HPDE6-E6E7 (cell line): ENCODE data around the gene NOP9.

ENCODE experiments used
- DNase-seq: peaks from one replicate; pipeline ENCODE4 v3.0.0; 2011; ENCODE audit warnings: missing footprints; ENCODE audit errors: extremely low spot score

Gene NOP9

DNA sequence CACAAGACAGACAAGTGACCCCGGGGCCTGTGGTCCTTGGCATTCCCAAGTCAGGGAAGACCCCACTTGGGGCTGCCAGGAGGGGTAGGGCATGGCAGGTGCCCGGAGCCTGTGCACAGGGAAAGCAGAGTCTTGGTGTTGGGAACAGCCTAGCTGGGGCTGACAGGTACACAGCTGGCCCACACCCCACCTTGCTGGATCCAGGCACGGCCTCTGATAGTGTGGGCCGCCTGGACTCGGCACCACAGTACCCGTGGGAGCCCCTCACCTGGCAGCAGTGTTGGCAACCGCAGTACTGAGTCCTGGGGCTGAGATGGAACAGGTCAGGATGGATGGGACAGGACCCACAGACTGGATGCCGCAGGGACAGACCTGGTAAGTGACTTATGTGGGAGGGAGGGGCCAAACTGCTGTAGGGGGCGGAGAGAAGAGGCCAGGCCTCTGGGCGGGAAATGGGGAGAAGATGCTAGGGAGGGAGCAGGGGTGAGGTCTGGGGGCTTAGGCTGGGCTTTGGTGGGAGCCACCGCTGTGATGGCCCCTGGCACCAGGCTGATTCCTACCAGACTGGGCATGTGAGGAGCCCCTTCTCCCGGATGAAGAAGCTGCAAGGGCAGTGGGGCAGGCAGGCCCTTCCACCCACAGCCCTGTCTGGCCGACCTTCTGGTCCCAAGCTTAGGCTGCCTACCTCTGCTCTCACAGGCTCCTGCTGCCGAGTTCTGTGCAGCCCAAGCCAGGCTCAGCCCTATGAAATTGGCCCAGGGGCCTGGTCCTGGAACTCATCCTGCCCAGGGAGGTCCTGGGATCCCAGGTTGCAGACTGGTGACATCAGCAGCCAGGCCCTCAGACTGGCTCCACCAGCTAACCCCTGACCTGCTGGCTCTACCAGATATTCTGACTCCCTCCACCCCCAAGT lies 36.6 kb upstream of the NOP9 start, which contains the start of gene TGM1:
Gene TGM1 (minus strand): TSS at position 357 of the 913 bp plus-strand sequence. CDS start 825 bp downstream, outside the sequence.
- no peak for DNase-seq

DNA sequence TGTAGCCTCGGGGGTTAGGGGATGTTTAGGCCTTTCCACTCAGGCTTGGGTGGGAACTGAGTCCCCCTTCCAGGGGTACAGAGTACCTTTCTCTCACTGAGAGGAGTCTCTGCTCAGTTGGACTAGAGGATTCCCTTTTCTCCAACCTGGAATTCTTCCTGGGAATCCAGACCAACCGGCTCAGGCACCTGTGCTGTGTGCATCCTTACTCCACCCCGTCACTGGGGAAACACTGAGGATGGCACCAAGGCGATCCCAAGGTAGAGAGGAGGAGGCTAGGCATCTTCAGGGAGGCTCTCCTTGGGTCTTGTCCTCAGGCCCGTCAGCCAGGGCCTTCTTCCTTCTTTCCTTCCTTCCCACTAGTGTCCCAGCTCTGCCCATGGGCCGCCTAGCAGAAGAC lies 35.8 kb upstream of the NOP9 start:
- DNase-seq = peak; percentile 41

DNA sequence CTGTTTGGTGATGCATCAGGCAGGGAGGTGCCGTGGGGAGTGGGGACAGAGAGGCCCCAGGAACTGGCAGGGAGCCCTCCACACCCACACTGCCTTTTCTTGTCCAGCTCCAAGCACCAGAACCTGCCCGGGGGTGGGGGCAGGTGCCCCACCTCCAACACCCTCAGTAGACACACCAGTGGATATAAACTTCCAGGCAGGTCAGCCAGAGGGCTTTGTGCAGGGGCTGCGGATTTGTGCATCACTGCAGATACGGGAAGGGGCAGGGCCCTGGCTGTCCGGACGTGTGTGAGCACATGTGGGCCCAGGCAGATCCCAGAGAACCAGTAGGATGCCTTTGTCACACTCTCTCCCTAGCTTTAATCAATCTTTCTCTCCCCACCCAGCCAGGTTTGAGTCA lies 35.4 kb upstream of the NOP9 start:
- peak; percentile 56 for DNase-seq

DNA sequence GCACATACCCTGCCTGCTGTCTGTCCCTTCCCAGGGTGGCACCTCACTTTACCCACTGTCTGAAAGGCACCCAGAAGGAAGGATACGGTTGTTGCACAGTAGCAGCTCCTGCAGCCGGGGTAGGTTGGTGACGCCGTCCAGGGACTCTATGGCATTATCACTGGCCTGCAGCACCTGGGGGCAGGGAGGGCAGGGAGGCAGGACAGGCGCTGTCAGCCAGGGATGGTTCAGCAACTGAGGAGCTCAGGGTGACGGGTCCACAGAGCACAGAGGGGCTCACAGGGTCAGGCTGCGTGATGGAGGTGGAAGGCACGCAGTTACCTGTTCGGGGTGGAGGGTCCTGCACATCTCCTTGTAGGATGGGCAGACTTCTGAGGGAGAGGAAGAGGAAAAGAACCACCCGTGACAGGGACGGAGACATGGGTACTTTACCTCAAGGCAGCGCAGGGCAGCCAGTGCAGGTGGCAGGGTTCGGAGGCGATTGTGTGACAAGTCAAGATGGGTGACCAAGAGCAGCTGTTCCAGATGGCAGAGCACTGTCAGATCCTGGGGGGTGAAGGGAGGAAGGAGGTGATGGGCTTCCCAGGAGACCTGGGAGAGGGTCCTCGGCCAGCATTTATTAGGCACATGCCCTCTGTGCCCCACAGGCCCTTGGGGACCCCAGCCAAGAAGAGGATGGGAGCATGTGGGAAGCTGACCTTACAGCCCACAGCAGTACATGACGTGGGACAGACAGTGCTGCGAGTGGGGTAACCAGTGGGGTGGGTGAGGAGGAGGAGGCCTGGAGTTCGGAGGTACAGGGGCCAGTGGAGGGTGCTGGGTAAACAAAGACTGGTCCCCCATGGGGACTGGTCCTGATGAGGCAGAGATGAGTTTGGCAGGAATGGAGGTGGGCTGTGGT lies 33.1 kb upstream of the NOP9 start:
- DNase-seq = no peak

DNA sequence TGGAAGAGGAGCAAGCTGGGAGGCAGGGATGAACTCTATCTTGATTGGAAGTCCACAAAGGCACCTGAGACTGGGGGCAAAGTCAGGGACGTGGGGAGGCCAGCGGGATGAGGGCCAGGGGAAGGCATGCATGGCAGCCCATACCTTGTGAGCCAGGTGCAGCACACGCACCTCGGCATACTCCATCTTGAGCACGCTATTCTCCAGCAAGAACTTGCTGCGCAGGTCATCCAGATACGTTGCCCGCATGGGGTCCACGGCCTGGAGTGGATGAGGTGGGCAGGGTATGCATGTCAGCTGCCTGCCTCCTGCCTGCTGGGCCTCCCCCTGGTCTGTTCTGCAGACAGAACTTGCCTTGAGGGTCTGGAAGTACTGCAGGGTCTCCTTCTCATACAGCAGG lies 32.1 kb upstream of the NOP9 start:
- DNase-seq = no peak

DNA sequence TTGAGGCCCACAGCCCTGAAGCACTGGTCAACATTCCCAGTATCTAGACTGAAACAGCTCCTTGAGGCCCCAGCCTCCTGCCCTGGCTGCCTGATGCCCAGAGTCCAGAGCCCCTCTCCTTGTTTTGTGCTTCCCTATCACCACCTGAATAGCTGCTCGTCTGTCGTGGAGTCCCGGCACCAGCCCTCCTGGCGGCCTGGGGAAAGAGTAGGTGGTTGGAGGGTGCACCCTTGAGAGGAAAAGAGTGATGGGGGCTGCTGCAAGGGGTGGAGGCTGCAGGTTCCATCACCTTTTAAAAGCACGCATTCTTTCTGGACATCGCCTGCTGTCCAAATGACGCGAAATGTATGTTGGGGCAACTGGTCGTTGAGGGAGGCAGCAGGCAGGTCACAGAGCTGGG lies 31.4 kb upstream of the NOP9 start:
- DNase-seq = no peak

DNA sequence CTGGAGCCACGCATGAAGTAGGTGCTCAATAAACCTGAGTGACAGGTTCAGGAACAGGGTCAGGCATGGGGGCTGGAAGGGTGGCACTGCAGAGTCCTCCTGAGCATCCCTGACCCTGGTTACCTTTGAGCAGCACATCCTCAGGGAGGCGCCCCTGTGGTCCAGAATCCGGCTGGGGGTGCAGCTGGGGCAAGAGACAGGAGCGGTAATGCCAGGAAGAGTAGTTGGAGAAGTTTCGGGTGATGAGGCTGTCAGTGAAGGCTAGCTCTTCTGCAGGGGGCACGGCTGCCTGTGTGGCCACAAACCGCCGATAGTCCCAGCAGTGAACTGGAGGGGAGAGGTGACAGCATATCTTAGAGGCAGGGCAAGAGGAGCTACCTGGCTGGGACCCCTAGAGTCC lies 30.3 kb upstream of the NOP9 start:
- DNase-seq = no peak

DNA sequence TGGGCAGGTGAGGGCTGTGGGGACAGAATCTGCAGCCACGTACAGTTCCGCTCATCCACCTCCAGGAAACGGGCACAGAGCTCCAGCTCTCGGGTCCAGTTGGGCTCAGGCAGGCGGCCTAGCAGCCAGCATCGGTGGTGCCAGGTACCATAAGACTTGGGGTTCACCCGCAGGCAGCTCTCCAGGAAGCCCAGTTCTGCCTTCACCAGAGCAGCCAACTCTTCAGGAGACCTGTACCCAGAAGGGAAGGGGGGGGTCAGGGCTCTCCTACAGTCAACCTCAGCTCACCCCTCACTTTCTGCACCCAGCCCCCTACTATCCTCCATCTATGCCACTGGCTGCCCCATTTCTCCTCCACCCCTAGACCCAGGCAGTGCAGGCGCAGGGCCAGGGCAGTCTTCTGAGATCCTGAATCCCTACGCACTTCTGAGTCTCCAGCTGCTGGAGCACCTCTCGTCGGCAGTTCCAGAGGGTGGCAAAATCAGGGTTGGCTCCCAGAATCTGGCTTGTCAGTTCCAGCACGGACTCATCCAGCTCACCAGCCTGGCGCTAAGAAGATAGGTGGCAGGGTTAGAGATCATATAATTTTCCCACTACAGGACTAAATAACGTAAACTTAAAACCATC lies 29.6 kb upstream of the NOP9 start:
- DNase-seq = no peak

DNA sequence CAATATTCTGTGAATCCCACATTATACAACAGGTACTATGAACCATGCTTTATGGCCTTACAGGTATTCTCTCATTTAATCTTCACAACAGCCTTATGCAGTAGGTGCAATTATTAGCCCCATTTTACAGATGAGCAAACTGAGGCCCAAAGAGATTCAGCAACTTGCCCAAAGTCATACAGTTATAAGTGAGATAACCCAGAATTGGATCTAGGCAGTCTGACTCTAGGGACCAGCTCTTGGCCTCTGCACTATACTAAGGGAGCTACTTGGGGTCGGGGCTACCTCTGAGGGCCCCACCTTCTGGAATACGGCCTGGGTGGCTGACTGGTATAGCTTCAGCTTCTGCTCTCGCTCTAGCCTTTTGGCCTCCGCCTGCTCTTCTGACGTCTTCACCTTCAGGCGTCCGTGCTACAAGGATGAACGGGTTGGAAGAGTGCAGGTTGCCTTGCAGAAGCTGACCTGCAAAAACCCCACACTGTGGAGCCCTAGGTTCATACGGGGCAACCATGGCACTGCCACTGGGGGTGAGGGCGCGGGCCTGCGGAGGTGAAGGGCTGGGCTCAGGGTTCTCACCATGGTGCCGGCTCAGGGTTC lies 29.0 kb upstream of the NOP9 start:
- no peak for DNase-seq

DNA sequence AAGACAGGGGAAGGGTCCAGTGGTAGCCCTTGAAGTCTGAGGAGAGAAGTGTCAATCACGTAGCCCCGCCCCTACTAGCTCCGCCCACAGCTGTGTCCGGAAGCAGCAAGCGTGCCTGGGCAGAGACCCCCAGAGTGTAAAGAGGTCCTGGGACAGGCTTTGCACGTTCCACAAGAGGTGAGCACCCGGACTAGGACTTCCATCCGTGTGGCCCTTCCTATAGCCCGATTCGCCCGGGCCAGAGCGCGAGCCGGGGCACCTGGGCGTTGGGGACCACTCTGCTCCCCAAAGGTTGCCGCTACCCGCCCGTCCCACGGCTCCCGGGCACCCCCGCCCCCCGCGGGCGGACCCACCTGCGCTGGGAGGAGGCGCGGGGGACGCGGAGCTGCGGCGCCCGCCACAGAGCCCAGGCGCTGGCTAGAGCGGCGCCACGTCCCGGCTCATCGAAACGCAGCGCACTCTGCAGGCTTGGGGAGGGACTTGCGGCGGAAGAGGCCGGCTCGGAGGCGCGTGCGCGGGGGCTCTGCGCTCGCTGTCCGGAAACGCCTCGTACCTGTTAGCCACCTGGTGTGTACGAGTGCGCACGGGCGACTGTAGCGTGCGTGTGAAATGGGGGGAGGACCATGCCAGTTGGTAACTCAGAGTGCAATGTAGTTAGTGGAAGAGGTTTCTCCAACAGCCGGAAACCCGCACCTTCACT lies 28.4 kb upstream of the NOP9 start, which contains the start of gene RABGGTA:
Gene RABGGTA (minus strand): TSS at position 464 of the 700 bp plus-strand sequence. CDS start 482 bp downstream, outside the sequence.
- peak; percentile 93 for DNase-seq

DNA sequence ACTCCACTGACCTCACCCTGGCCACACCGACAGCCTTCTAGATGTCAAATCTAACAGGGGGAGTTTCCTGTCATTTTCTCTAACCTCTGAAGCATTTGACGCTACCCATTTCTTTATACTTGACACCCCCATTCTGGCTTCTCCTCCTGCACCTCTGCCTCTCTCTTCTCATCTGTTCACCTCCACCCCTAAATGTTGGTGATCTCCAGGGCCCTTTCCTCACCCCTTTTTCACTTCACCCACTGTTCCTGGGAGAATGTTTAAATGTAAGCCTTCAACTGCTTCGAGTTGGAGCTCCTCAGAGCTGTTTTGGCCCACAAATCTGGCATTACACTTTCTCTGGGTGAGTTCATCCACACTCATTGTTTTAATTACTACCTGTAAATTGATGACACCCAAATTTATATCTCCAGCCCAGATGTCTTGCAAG lies 27.8 kb upstream of the NOP9 start:
- no peak for DNase-seq

DNA sequence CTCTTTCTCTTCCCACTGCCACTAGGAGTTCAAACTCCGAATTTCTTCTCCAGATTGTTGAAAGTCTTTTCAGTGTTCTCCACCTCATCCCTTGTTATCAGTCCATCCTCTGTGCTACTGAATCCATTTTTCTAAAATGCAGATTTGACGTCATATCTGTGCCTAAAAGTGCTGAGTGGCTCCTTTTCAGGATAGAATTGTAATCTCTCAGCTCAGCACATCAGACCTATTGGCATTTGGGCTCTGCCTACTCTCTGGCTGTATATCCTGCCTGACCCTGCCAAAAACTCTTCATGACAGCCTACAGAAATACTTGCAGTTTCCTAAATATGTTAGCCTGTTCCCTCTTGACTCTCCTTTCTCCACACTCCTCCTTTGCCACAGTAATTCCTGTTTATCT lies 27.2 kb upstream of the NOP9 start:
- DNase-seq = no peak

DNA sequence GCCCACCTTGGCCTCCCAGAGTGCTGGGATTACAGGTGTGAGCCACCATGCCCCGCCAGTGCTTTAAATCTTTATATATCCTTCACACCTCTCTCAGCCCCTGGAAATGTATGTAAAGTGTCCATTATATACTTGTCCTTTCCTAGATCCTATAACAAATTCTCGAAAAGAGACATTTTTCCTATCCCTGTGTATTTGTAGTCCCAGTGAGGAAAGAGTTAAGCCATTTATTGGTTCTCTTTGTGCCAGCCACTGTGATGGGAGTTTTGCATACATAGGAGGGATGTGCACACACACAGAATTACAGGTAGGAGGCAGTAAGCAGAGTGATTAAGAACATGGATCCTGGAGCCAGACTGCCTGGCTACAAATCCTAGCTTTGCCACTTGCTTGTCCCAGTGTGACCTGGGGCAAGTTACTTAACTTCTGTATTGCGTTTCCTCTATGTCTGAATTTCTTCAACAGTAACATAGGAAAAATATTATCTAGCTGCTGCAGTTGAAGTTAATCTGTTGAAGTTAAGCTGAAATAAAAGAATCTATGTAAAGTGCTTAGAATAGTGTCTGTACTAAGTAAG lies 26.1 kb upstream of the NOP9 start:
- no peak for DNase-seq

DNA sequence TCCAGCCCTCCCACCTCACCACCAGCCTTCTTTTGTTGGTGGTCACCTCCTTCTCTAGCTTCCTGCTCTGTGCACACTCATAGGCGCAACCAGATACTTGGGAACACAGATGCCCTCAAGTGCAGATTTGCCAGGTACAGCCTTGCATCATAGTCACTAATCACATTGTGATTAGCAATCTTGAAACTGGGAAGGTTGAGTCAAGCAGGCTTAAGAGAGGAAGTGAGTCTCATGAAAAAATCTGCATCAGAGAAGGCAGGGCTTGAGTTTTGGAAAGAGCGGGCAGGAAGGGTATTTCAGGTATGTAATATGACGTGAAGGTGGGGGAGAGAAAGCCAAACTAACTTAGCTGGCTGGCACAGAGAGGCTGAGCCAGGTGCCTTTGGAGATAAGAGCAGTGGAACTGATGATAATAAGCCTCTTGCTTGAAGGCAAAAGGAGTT lies 25.5 kb upstream of the NOP9 start:
- peak; percentile 83 for DNase-seq

DNA sequence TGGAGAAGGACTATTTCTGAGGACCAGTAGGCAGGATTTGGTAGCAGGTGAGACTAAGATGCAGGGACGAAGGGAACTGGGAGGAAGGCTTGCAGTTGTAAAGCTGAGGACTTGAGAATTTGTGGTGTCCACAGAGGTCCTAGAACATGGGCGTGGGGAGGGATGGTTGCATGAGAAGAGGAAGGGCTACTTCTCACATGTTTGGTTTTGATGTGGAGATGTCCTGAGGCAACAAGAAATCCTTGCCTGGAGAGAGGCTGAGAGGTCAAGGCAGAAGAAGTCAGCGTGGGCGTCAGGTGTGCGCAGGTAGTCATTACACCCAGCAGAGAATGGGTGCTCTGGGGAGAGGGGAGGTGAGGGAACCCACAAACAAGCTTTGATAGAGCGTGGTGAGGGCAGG lies 22.6 kb upstream of the NOP9 start:
- no peak for DNase-seq

DNA sequence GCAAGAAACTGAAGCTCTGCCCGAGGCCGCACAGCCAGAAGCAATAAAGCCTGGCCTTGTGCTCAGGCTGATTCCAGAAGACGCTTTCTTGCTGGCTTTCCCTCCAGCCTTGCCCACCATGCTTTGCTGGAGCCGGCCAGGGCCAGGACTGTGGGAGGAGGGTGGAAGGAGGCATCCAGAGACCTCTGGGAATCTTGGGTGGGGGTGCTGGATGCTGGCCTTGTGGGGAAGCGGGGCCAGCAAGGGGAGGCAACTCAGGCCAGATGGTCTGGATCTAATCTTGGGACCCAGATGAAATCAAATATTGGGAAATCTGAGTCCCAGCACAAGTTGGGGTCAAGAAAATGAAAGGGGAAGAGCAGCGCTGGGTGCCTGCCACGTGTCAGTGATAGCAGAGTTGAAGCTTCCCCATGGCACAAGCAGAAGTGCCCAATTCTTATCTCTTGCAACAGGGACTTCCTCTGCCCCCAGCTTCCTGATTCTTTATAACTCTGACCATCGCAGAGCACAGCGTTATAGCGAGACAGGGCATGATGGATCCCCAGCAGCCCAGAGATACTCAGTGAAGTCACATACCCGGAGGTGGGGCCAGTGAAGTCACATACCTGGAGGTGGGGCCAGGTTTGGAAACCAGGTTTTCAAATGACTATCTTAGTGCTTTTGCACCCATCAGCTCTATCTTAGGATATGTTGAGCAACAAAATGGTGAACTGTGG lies 21.9 kb upstream of the NOP9 start:
- DNase-seq = no peak

DNA sequence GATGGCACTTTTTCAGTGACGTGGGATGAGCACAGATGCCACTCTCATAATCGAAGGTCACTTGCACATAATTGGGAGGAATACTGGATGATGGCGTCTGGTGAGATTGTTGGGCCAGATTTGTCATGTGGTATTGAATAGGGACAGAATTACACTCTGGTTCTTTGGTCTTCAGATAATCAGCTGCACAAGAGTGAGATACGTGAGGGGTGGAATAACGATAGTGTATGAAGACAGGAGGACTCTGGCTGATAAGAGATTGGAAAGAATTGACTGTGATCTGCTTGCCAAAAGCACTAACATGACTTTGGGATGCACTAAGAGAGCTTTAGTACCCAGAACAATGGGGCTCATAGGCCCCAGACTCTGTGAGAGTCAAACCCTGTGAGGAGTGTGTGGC lies 21.2 kb upstream of the NOP9 start:
- no peak for DNase-seq

DNA sequence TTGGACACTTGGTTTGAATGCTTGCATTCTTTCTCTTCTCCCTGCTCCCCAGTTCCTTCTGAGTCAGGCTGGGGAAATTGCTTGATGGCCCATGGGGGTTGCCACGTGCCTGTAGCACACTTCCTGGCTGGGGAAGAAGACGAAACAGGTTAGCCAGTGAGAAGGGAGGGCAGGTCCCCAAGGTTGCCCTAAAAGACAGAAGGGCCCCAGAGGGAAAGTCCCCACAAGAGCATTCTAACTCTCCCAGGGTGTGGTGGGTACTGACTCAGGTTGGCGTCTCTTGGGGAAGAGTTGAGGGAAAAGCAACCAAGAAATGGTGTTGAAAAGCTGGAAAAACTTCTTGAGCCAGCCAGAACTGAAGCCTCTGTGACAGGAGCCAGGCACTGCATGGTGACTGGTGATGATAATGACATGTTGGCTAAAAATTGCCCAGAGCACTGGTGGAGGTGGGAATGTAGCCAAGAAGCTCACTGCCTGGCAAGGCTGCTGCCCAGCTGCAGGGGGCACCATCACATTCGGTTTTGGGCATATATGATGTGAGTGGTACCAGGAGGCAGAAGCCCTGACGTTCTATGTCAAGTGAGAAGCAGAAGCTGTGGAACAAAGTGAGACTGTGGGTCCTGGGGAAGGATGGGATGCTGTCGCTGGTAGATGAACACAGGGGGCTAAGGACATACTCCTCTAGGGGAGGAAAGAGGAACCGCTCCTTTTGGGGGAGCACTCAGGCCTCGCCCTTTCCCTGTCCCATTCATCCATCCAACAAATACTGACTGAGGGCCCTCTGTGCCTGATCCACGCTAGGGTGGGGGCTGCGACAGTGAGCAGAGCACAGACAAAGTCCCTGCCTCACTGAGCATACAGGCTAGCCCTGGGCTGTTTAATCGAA lies 20.1 kb upstream of the NOP9 start:
- DNase-seq = peak; percentile 35
